Measurements from ENCODE around the gene PLCB3.
"Not testable (repeated sequence)": the region's sequence is repeated elsewhere in the genome, so short reads cannot be mapped to it uniquely, and the experiment has no call there.

The PLCB3 gene

GRCh38 chr11:64303109-64304031 lies 52.0 kb downstream of the PLCB3 start:
- no peak for DNase-seq (ENCODE audit: low read depth in 2 of 2)

GRCh38 chr11:64304032-64304315 lies 52.6 kb downstream of the PLCB3 start:
- DNase-seq (ENCODE audit: low read depth in 2 of 2) = no peak

GRCh38 chr11:64304316-64305072 lies 53.2 kb downstream of the PLCB3 start:
- peak; percentile 61 to 69 for DNase-seq (ENCODE audit: low read depth in 2 of 2)

GRCh38 chr11:64305075-64305690 lies 53.9 kb downstream of the PLCB3 start, which contains the start of gene ESRRA:
Gene ESRRA, plus strand, starts transcription at chr11:64305524. Its CDS starts 1,656 bp downstream, at chr11:64307180.
- peak; percentile 91 to 93 for DNase-seq (ENCODE audit: low read depth in 2 of 2)

- DNase-seq (ENCODE audit: low read depth in 2 of 2) = no peak
Observed at GRCh38 chr11:64305691-64306562, 54.6 kb downstream of the PLCB3 start.

GRCh38 chr11:64306563-64306875 lies 55.2 kb downstream of the PLCB3 start:
- no peak for DNase-seq (ENCODE audit: low read depth in 2 of 2)

GRCh38 chr11:64306876-64307622 lies 55.7 kb downstream of the PLCB3 start:
- DNase-seq (ENCODE audit: low read depth in 2 of 2) = no peak

GRCh38 chr11:64307795-64308194 lies 56.5 kb downstream of the PLCB3 start:
- not testable (repeated sequence) for DNase-seq (ENCODE audit: low read depth in 2 of 2)

GRCh38 chr11:64312947-64313346 lies 61.6 kb downstream of the PLCB3 start:
- DNase-seq (ENCODE audit: low read depth in 2 of 2) = no peak

GRCh38 chr11:64313491-64314145 lies 62.3 kb downstream of the PLCB3 start:
- no peak for DNase-seq (ENCODE audit: low read depth in 2 of 2)

GRCh38 chr11:64314146-64314804 lies 62.9 kb downstream of the PLCB3 start:
- DNase-seq (ENCODE audit: low read depth in 2 of 2) = no peak

GRCh38 chr11:64314805-64315561 lies 63.7 kb downstream of the PLCB3 start:
- DNase-seq (ENCODE audit: low read depth in 2 of 2) = no peak

GRCh38 chr11:64315667-64316526 lies 64.6 kb downstream of the PLCB3 start:
- not testable (repeated sequence) for DNase-seq (ENCODE audit: low read depth in 2 of 2)

GRCh38 chr11:64316672-64317324 lies 65.5 kb downstream of the PLCB3 start:
- DNase-seq (ENCODE audit: low read depth in 2 of 2) = no peak

- DNase-seq (ENCODE audit: low read depth in 2 of 2) = peak; percentile 90
Observed at GRCh38 chr11:64317325-64317960, 66.1 kb downstream of the PLCB3 start, which contains the start of gene TRMT112. Gene TRMT112, minus strand, starts transcription at chr11:64317559. Its CDS starts 33 bp downstream, at chr11:64317526.

GRCh38 chr11:64317961-64318765 lies 66.8 kb downstream of the PLCB3 start, which contains the start of gene PRDX5:
Gene PRDX5, plus strand, starts transcription at chr11:64318121. Its CDS starts 95 bp downstream, at chr11:64318216.
- DNase-seq (ENCODE audit: low read depth in 2 of 2) = peak; percentile 87 to 88
